Measurements from ENCODE around the gene GPR31. TPM values are rescaled to one million over a fixed set of nuclear protein-coding genes. Genes with fewer than 3 reads are reported as not detected.
"Not testable (repeated sequence)": the region's sequence is repeated elsewhere in the genome, so short reads cannot be mapped to it uniquely, and the experiment has no call there.

GPR31 gene, protein sequence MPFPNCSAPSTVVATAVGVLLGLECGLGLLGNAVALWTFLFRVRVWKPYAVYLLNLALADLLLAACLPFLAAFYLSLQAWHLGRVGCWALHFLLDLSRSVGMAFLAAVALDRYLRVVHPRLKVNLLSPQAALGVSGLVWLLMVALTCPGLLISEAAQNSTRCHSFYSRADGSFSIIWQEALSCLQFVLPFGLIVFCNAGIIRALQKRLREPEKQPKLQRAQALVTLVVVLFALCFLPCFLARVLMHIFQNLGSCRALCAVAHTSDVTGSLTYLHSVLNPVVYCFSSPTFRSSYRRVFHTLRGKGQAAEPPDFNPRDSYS
- total RNA-seq: not detected in 3 replicates

DNA sequence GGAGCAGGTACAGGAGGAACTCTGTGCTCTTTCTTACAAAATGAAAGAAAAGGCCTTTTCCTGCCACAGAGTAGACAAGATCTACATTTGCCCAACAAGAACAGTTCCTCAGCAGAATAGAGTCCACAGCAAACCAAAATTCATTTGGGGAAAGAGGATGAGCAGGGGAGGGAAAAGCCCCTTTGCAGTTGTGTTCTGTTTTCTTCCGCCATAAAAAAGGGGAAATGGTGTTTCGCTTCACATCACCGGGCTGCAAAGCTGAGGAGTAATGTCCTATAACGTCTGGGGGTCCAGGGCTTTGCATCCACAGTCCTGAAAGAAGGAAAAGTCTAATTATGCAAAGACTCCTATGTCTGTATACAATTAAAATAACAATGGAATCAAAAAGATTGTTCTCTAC, at the start of gene GPR31:
Gene GPR31, minus strand, starts transcription at position 118 of the 400 bp plus-strand sequence. CDS start 149 bp downstream, outside the sequence.
- Mint-ChIP-seq H3K27me3 (ENCODE audit: low read depth) (peaks cover 50% of the 10 kb centered on the region), H3K9me3 (no peaks in the 10 kb centered on the region), H3K4me3 (no peak within 1 kb of the TSS), H3K36me3 (no peaks in the 10 kb centered on the region), H3K4me1 (peaks cover 15% of the 10 kb centered on the region), H3K27ac (no peak within 1 kb of the TSS)
- TF ChIP-seq, protein P1, sequence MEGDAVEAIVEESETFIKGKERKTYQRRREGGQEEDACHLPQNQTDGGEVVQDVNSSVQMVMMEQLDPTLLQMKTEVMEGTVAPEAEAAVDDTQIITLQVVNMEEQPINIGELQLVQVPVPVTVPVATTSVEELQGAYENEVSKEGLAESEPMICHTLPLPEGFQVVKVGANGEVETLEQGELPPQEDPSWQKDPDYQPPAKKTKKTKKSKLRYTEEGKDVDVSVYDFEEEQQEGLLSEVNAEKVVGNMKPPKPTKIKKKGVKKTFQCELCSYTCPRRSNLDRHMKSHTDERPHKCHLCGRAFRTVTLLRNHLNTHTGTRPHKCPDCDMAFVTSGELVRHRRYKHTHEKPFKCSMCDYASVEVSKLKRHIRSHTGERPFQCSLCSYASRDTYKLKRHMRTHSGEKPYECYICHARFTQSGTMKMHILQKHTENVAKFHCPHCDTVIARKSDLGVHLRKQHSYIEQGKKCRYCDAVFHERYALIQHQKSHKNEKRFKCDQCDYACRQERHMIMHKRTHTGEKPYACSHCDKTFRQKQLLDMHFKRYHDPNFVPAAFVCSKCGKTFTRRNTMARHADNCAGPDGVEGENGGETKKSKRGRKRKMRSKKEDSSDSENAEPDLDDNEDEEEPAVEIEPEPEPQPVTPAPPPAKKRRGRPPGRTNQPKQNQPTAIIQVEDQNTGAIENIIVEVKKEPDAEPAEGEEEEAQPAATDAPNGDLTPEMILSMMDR (IDR thresholded peaks at IDR 0.05; ENCODE audit: unreplicated experiment): no peak
- DNase-seq (ENCODE audit: low spot score in 2 of 2, unreplicated experiment in 2 of 2): no peak

DNA sequence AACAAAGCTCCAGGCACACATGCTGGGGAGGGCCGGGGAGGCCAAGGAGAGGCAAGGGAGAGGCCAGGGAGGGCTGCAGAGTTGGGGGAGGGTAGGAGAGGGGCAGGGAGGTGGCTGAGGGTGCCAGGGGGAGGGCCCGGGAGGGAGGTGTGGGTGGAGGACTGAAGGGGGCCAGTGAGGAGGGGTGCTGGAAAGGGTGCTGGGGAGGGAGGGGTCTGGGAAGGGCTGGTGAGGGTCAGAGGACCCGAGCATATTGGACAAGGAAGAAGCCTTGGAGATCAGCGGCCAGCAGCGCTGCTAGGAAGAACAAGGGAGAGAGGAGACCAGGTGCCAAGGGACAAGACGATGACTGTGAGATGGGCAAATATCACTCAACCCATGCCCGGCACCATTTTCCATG, 49.7 kb upstream of the GPR31 start:
- TF ChIP-seq, protein P1 (IDR thresholded peaks at IDR 0.05; ENCODE audit: unreplicated experiment): no peak
- no peaks in the 10 kb centered on the region for H3K9me3 Mint-ChIP-seq
- H3K27me3 Mint-ChIP-seq (ENCODE audit: low read depth): peaks cover 31% of the 10 kb centered on the region
- no peaks in the 10 kb centered on the region for H3K36me3 Mint-ChIP-seq
- no peak overlapping the region for H3K4me3 Mint-ChIP-seq
- no peak overlapping the region for H3K27ac Mint-ChIP-seq
- peaks cover 4% of the 10 kb centered on the region for H3K4me1 Mint-ChIP-seq
- no peak for DNase-seq (ENCODE audit: low spot score in 2 of 2, unreplicated experiment in 2 of 2)

DNA sequence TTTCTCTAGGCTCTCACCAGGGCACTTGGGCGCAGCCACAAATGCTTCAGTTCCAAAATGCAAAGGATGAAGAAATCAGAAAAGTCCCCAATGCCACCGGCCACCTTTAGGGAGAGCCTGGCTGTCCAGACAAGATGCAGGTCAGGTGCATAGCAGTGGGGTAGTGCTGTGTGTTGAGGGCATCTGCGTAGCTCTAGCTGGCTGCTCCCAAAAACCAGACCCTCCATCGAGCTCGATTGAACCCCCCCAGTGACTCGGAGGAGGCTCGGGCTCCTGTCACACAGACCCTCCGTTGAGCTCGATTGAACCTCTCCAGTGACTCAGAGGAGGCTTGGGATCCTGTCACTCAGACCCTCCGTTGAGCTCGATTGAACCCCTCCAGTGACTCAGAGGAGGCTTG, 47.5 kb upstream of the GPR31 start:
- peaks cover 31% of the 10 kb centered on the region for H3K27me3 Mint-ChIP-seq (ENCODE audit: low read depth)
- H3K4me3 Mint-ChIP-seq; H3K27ac Mint-ChIP-seq; H3K9me3 Mint-ChIP-seq; H3K36me3 Mint-ChIP-seq; H3K4me1 Mint-ChIP-seq; DNase-seq (ENCODE audit: low spot score in 2 of 2, unreplicated experiment in 2 of 2): not testable (repeated sequence)

DNA sequence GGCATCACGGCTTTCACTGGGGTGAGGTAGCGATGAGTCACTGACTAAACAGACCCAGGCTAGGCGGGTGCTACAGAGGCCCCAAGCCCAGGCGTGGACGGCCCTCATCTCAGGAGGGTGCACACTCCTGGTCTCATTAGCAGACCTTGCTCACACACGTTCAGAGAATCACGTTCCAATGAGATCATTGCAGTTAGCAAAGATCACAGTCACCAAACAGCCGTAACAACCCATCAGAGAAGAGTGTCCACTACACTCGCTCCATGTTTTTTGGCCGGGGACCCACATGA, 46.2 kb upstream of the GPR31 start:
- not testable (repeated sequence) for H3K9me3 Mint-ChIP-seq; H3K4me3 Mint-ChIP-seq; H3K36me3 Mint-ChIP-seq; H3K4me1 Mint-ChIP-seq; H3K27ac Mint-ChIP-seq; DNase-seq (ENCODE audit: low spot score in 2 of 2, unreplicated experiment in 2 of 2)
- peaks cover 19% of the 10 kb centered on the region for H3K27me3 Mint-ChIP-seq (ENCODE audit: low read depth)

DNA sequence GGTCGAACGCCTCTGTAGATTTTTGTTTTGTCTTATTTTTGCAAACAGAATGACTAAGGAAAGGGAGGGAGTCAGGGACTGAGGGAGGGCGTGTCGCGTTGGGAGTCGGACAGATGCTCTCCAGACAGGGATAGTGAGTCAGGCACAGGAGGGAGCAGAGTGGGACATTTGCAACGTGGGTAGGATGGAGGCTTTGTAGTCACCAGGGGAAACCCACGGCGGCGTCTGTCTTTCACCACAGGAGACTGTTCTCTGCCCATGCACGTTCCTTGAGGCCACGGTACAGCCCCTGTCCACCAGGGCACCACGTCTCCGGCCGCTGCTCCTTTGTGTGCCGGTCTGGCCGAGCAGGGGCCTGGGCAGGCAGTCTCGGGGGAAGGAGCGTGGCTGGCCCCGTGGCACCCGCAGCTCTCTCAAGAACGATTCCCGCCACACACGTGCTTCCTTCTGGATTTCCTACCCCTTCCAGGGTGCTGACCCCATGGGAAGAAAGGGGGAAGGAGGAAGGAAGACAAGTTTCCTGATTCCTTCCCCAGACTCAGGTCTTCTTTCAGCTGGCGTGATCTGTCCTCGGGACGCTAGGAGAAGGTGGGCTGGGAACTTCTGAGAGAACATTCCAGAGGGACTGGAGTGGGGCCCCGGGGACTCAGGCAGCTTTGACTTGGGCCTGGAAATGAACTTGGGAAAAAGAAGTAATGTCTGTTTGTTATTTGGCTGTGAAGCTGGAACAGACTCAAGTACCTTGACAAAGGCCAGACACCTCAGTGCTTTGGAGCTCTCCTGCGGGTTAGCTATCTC, 45.7 kb upstream of the GPR31 start:
- peaks cover 15% of the 10 kb centered on the region for H3K27me3 Mint-ChIP-seq (ENCODE audit: low read depth)
- H3K36me3 Mint-ChIP-seq; DNase-seq (ENCODE audit: low spot score in 2 of 2, unreplicated experiment in 2 of 2); H3K27ac Mint-ChIP-seq; H3K4me3 Mint-ChIP-seq; H3K9me3 Mint-ChIP-seq; H3K4me1 Mint-ChIP-seq: not testable (repeated sequence)

DNA sequence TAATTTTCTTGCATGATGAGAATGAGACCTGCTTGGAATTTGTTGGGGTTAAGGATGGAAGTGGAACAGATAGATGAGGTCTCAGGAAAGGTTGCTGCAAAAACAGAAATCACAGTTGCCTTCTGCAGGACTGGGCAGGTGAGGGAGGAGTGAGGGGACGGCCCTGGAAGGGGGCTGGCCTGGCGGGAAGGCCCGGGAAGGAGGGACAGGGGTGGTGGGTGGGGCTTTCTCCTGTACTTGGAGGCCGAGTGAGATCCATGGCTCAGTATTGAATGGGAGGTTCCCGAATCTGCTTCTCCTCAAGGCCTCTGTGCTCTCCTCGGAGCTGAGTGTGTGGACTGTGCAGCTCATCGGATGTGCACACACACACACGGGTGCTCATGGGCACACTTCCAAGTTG, 44.8 kb upstream of the GPR31 start:
- not testable (repeated sequence) for DNase-seq (ENCODE audit: low spot score in 2 of 2, unreplicated experiment in 2 of 2); H3K27ac Mint-ChIP-seq; H3K9me3 Mint-ChIP-seq; H3K4me3 Mint-ChIP-seq; H3K4me1 Mint-ChIP-seq; H3K36me3 Mint-ChIP-seq
- H3K27me3 Mint-ChIP-seq (ENCODE audit: low read depth): peaks cover 19% of the 10 kb centered on the region

DNA sequence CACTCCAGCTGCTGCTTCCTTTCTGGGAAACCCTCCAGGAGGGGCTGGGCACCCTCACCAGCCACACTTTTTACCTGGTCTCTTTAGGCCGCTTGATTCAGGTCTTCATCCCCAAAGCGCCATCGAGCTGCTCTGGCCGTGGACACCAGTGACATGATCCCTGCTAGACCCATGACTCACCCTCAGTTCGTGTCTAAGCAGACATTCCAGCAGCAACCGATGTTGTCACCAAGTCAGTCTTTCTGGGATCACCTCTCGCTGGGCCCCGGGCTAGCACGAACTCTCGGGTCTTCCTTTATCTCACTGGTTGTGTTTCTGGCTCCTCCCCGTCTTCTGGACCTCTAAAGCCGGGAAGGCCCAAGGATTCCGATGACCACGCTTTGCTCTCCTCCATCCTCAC, 43.0 kb upstream of the GPR31 start:
- Mint-ChIP-seq H3K36me3 (no peaks in the 10 kb centered on the region), H3K4me1 (peaks cover 7% of the 10 kb centered on the region), H3K27me3 (ENCODE audit: low read depth) (peaks cover 17% of the 10 kb centered on the region), H3K27ac (no peak overlapping the region), H3K9me3 (no peaks in the 10 kb centered on the region), H3K4me3 (no peak overlapping the region)
- no peak for DNase-seq (ENCODE audit: low spot score in 2 of 2, unreplicated experiment in 2 of 2)
- TF ChIP-seq, protein P1 (IDR thresholded peaks at IDR 0.05; ENCODE audit: unreplicated experiment): no peak

DNA sequence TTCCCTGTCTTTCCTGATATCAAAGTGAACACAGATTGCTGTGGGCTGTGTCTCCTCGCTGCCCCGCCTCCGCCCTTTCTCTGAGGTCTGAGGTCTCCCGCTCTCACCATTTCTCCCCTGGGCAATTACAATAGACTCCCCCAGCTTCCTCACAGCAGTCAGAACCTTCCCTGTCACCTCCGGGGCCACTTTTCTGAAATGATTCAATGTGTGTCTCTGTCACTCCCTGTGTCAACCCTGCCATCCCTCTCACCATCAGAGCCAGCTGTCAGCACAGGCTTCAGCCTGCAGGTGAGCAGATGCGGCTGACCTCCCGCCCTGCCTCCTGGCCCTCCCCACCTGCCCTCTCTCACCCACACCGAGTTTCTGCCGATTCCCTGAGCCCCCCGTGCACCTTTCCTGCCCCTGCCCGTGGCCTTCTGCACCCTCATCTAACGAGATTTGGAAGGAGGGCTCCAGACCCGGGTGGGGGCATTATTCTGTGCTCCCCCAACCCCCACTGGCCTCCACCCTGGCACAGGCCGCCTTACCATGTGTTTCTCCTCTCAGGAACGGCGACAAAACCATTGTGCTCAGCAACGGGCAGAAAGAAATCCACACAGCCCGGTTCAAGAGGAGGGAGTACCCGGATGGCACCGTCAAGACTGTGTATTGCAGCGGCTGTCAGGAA, 38.3 kb upstream of the GPR31 start:
- not testable (repeated sequence) for H3K36me3 Mint-ChIP-seq; H3K4me1 Mint-ChIP-seq; H3K4me3 Mint-ChIP-seq; DNase-seq (ENCODE audit: low spot score in 2 of 2, unreplicated experiment in 2 of 2); H3K27ac Mint-ChIP-seq; H3K9me3 Mint-ChIP-seq
- peaks cover 18% of the 10 kb centered on the region for H3K27me3 Mint-ChIP-seq (ENCODE audit: low read depth)

DNA sequence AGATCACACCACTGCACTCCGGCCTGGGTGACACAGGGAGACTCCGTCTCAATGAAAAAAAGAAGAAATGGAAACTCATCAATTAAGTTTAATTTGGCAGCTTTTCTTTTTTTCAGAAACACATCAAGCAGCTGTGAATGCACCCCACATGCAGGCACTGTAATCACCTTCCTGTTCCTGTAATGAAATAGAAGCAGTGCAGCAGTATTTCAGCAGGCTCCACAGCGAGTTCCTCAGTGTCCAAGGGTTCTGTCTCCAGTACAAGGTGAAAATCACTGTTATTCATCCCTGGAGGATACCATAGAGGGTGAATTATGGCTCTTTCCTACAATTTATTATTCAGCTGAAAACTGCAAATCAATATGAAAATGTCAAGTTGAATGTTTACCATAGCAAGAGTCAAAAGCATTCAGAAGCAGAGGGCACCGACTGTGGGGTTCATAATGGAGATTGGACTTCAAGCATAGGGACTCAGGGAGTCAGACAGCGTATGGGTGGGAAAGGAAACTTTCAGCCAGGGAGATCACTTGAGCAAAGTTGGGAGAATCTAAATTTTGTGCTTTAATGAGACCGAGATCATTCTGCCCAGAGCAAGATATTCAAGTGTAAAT, 35.8 kb upstream of the GPR31 start:
- not testable (repeated sequence) for H3K36me3 Mint-ChIP-seq; H3K9me3 Mint-ChIP-seq; H3K4me1 Mint-ChIP-seq; DNase-seq (ENCODE audit: low spot score in 2 of 2, unreplicated experiment in 2 of 2); H3K4me3 Mint-ChIP-seq; H3K27ac Mint-ChIP-seq
- peaks cover 18% of the 10 kb centered on the region for H3K27me3 Mint-ChIP-seq (ENCODE audit: low read depth)

DNA sequence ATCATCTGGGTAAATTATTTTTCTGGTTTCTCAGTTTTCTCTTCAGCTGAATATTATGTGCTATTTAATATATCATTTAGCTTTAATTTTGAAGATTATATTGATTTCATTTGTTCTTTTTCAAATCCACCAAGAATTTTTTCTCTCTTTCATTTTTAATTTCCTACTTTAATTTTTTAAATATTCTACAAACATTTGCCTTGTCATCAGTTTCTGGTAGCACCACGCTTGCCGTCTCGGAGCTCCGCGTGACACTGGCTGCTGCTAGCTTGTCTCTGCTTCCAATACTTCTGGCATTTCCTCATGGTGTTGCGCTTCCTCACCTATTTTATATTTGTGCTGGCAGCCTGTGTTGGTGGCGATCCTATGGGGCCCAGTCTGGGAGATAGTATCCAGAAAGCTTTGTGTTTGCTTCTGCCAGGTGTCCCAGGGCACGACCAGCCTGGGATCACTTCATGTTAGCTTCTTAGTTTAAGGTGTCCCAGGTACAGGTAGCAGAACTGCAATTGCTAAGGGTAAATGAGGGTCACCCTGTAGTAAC, 33.3 kb upstream of the GPR31 start:
- not testable (repeated sequence) for H3K27me3 Mint-ChIP-seq (ENCODE audit: low read depth); H3K4me1 Mint-ChIP-seq; DNase-seq (ENCODE audit: low spot score in 2 of 2, unreplicated experiment in 2 of 2); H3K36me3 Mint-ChIP-seq; H3K27ac Mint-ChIP-seq; H3K4me3 Mint-ChIP-seq; H3K9me3 Mint-ChIP-seq

Measured in mesothelial cell of epicardium (in vitro differentiated cells).